ENCODE data around the gene EMX1.
"Not testable (repeated sequence)": the region's sequence is repeated elsewhere in the genome, so short reads cannot be mapped to it uniquely, and the experiment has no call there.

The EMX1 gene

DNA sequence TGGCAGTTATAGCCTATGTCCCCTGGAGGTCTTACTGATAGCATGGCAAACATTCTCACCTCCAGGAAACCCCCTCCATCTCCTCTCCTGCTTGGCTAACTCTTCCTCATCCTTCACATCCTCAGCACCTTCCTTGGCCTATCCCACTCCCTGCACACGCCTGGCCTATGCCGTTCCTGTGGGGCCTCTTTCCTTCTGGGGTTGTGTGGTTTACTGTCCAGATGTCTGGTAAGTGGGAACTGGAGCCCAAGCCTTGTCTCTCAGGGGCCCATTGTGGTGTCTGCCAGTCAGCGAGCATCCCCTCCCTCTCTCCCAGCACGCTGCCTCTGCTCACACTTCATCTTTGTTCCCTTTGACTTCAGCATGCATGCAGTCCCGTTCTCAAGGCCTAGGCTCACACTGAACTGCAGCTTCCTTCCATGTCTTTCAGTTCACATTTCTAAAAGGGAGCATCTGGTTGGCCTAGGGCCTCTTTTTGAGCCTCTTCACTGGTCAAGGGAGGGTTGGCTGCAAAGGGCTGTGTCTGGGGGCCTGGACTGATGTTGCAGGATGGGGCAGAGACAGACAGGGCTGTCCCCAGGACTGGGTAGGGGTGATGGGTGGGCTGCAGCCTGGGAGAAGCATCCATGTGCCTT, 17.0 kb upstream of the EMX1 start:
- DNase-seq (ENCODE audit: low spot score): no peak

DNA sequence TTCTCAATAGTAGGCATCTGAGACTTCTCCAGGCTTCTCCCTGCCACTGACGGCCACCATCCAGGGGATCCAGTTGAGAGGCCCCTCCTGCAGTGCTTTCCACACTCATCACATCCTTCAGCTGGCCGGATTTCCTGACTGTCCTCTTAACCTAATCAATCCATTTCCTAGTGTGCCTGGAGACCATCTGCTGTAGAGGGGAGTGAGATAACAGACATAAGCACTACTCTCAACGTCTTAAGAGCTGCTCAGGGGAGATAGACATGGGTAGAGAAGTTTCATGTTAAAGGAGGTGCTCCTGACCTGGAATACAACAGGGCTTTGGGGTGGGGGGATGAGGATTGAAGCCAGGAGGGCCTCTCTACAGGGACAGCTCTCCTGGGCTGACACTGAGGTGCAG, 15.9 kb upstream of the EMX1 start:
- DNase-seq (ENCODE audit: low spot score): no peak

DNA sequence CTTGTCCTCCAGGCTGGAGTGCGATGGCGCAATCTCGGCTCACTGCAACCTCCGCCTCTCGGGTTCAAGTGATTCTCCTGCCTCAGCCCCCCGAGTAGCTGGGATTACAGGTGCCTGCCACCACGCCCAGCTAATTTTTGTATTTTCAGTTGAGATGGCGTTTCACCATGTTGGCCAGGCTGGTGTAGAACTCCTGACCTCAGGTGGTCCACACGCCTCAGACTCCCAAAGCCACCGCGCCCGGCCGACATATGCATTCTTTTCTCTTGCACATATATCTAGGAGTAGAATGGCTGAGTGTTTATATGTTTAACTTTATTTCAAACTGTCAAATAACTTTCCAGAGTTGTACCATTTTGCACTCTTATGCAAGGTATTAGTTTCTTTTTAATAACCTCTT, 9.9 kb upstream of the EMX1 start:
- not testable (repeated sequence) for DNase-seq (ENCODE audit: low spot score)

DNA sequence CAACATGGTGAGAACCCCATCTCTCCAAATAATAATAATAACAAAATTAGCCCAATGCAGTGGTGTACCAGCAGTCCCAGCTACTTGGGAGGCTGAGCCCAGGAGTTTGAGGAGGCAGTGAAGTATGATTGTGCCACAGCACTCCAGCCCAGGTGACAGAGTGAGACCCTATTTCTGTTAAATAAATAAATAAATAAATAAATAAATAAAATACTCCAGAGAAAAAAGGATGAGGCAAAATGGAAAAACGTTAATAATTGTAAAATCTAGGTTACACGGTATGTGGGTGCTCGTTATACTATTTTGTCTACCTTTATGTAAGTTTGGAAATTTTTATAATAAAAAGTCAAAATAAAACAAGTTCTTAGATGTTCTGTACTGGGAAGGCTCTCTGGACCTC, 8.6 kb upstream of the EMX1 start:
- no peak for DNase-seq (ENCODE audit: low spot score)

DNA sequence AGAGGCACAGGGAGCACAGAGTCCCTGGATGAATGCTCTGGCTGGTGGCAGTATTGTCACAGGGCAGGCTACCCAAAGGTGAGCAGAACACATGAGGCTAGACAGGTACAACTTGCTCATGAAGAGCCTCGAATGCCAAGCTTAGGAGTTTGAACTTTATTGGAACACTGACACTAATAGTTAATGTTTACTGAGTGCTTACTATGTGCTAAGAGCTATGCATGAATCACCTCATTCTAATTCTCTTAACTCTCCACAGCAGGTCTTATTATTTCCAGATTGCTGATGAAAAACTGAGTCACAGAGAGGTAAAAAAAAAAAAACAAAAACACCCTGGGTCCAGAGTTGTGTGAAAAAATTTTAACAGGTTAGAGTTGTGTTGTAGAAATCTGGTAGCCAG, 6.1 kb upstream of the EMX1 start:
- DNase-seq (ENCODE audit: low spot score): no peak

DNA sequence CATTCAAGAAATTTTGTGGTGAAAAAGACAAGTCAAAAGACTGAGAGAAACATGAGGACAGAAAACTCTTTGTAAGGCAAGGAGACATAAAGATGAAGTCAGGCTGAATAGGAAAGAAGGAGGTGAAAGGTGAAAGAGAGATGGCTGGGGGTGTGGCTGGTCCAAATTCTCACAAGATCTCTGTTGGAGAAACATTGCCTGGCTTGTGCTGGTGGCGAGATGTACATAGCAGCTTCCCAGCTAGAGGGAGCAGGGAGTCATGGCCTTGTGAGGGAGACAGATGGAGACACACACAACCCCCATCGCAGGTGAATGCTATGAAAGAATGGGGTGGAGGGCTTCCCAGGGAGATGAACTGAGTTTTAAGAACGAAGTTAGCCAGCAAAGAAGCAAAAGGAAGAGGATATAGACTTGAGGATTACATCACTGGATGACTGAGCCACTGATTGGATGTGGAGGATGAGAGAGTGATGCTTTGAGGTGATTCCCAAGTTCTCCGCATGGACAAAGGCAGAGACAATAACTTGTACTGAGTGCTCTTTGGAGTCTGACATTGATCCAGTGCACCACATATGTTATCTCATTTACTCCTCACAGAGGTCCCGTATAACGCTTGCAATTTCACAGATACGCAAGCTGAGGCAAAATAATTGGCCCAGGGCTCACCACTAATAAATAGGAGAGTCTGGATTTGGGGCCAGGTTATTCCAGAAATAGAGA, 3.7 kb upstream of the EMX1 start:
- peak; percentile 34 for DNase-seq (ENCODE audit: low spot score)

DNA sequence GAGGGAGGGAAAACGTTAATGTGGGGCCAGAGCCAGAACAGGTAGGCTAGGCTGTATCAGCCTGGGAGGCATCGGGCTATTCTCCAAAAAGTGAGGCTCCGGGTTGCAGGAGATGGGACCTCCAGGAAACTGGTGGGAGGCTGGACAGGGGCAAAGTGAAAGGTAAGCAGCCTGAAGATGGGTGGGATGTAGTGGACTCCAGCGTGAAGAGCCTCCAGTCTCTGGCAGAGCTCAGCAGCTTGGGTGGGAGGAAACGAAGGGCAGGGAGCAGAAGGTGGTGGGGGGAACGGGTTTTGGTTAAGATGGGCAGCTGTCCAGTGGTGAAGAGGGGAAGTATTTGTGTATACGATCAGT, 3.1 kb upstream of the EMX1 start:
- no peak for DNase-seq (ENCODE audit: low spot score)

DNA sequence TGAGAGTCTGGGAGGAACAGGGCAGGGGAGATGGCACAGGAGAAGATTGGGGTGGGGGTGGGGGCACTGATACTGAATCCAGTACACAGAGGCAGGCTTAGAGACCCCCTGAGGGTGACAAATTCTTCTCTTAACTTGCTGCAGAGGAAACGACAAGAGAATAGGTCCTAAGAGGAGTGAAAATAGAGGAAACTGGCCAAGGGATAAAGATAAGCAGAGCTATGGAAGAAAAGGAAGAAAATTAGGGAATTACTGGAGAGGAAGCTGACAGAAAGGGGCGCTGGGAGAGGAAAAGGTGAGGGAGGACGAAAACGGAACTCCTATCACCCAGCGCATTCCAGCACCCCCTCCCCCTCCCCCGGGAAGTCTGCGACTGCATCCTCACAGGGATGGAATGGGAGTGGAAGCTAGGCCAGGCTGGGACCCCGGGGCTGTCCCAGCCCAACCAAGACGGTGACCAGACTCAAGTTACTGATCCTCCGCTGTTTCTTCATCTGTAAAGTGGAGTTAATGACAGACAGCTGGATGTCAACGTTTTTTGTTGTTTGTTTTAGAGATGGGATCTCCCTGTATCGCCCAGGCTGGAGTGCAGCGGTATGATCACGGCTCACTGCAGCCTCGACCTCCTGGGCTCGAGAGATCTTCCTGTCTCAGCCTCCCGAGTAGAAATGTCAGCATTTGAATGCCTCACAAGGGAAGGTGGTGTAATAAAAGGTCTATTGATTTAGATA, 2.6 kb upstream of the EMX1 start:
- DNase-seq (ENCODE audit: low spot score): no peak

DNA sequence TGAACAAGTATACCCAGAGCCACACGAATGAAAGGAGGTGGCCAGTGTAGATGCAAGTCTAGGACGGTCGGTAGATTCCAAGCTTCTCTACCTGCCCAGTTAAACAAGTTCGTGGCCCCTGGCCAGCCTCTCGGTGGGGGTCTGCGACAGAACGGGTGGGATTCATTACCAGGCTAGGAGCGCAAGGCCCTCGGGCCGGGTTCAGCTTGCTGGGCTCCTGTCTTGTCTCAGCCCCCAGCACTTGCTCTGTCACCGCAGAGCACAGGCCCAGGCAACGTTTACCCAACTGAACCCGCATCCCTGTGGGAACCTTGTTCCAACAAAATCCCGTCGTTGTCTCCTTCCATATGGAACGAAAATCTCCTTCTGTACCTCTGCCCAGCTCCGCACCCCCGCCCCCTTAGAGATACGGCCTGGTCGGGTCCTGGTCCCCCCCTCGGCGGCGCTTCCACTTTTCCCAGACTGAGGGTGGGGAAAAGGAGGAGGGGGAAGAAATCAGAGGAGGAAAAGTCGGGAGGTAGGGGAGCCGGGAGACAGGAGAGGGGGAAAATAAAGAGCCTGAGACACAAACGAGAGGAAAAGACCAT, 1.9 kb upstream of the EMX1 start:
- no peak for DNase-seq (ENCODE audit: low spot score)

DNA sequence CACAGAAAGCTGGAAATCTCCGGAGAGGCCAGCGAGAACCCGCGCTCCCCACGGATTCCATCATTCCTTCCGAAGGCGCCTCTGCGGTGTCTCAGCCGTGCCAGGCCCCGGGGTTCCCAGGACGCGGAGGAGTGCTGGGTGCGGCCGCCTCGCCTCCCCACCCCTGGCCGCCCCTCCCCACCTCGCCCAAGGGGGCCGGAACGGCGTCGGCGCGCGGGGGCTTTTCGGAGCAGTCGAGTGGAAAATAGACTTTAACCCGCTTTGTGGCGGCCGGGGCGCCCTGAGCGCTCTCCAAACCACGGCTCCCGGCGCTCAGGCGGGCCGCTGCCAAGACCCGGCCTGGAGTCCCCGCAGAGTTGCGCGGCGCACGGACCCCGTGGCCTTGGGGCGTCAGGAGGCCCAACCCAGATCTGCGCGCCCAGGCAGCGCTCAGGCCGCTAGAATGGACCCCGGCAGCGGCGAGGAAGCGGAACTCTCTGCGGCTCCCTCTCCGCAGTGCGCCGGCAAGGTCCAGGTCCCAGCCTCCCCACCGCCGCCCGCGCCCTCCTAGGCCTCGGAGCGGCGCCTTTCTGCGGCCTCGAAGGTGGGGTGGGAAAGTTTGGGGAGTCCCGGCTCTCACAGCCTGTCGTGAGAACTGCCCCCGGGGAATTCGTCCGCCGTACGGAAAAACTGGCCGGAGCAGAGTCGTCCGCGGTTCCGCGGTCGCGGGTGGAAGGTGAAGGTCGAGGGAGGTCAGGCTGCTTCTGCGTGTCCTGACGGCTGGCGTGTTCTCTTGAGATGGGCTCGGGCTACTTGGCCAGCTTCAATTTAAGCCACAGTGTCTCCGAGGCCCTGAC, 1.2 kb upstream of the EMX1 start:
- peak; percentile 76 for DNase-seq (ENCODE audit: low spot score)

DNA sequence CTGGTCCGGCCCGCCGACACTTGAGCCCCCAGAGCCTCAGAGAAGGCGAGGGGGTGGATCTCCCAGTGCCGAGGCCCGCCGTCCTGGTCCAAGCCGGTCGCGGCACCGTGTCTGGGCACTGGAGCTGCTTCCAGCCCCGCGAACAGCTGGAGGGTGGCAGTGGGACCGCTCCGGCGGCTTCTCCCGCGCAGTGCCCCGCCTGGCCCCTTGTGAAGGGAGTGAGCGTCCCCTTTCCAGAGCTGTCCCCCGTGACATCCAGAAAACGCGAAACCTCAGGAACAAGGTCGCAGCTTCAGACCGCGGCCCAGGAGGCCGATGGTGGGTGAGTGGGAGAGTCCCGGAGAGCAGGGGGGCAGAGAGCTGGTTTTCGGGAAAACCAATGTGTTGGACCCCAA, 579 bp upstream of the EMX1 start:
- DNase-seq (ENCODE audit: low spot score): peak; percentile 23

DNA sequence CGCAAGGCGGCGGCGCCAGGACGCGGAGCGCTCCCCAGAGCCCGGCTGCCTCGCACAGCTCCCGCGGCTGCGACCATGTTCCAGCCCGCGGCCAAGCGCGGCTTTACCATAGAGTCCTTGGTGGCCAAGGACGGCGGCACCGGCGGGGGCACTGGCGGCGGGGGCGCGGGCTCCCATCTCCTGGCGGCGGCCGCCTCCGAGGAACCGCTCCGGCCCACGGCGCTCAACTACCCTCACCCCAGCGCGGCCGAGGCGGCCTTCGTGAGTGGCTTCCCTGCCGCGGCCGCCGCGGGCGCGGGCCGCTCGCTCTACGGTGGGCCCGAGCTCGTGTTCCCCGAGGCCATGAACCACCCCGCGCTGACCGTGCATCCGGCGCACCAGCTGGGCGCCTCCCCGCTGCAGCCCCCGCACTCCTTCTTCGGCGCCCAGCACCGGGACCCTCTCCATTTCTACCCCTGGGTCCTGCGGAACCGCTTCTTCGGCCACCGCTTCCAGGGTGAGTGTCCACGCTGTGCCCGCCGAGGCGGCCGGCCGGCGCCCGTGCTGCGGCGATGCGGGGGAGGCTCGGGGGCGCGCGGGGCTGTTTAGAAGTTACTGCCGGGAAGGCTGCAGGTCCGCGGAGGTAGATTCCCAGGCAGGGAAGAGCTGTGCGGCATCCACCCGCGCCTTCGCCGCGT, 696 bp downstream of the EMX1 start:
- DNase-seq (ENCODE audit: low spot score): peak; percentile 37

DNA sequence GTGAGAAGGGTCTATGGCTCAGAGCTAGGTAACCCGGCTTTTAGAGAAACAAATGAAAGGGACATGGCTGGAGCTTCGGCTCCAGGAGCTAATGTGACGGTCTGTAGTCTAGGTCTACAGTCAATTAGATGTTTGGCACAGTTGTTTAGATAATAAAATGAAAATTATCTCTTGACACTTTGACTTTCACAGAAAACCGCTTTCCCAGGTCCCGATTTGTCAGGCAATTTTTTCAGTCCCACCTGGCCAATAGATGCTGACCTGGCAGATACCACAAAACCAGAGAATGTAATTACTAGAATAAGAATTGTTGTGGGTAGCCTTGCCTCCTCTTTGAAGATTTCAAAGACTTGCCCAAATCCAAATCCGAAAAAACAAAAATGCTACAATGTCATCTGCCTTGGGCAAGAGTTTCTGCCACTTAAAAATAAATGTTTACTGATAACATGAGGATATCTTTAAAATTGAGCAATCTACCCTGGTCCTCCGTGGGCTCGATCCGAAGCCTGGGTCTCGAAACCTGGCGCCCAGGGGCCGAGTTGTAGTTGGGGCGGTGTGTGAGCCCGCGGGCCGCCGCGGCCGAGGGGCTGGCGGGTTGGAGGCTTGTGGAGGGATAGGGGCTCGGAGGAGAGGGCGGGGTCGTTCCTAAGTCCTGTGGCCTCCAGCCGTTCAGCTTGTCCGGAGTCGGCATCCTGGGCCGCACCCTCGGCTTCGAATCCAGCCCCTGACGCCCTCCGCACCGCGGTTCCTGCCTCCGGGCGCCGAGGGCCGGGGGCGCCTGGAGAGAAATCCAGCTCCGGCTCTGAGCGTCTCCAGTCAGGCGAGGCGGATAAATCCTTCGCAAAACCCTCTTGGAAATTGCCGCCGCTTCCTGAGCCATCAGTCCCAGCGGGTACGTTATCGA, 2.3 kb downstream of the EMX1 start:
- DNase-seq (ENCODE audit: low spot score): peak; percentile 9

DNA sequence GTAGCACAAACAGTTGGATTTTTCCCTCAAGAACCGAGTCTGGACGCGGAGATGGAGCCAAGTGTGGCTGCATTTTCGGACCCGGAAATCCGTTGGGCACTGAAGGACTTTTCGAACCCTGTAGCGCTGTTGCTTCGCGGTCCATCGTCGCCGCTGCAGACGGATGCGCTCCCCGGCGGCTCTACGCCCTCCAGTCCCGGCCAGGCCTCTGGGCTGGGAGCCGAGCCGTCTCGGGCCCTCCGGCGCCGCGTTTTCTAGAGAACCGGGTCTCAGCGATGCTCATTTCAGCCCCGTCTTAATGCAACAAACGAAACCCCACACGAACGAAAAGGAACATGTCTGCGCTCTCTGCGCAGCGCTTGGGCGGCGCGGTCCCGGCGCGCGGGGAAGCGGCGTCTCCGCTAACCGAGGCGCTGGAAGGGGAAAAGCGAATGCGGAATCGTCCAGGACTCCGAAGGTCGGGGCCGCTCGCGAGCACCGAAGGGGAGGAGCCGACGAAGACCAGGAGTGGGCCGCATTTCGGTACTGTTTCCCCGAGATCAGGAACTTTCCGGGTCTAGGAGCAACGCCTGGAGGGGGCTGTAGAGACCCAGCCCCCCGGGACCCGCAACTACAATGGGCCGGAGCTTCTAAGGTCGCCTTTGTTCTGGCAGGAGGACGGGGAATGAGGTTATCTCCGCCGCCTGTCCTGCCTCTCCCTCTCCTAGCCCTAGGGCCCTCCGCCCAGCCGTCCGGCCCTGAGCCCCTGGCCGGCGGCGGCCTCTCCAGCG, 3.2 kb downstream of the EMX1 start:
- no peak for DNase-seq (ENCODE audit: low spot score)

DNA sequence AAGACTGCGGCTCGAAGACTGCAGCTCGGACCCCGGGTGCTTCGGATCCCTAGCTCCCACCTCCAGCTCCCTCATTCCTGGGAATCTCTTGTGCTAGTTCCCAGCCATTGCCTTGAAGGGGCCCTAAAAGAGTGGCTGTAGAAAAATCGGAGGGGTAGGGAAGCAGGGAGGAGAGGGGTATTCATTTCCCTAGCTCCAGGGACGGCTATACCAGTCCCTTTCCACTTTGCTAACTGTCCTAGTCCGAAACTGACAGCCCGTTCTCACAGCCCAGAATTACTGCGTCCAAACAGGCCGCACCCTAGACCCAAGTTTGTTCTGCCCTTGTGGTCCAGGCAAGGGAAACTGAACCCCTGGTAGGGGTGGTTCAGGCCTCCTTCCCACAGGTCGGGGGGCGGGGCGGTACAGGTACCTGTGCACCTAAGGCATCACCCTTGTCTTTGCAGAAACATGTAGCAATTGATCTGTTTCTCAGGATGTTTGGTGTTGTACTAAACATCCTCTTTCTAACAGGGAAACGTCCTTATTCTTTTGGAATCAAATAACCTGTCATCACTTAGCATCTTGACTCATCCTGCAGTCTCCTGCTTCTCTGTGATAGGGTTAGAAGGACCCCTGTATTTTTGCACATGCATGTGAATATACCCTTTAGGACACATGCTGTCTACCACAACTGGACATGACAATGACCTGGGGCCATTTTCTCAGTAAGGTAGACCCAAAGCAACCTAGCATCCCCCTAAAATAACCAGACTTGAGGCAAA, 4.0 kb downstream of the EMX1 start:
- no peak for DNase-seq (ENCODE audit: low spot score)

DNA sequence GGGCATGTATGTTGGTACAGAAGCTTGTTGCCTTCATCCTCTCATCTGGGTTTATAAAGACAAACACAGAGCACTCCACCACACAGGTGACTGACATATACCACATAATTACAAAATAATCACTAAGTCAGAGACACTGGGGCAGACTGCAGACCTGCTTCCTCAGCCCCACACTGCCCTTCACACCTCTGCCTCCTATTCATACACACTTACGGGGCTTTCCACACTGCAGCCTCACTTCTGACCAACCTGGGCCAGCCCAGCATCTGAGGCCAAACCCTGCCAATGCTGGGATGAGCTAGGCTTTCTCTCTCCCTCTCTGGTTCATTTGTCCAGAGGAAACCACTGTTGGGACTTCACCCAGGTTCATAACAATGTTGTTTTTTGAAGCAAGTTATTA, 4.5 kb downstream of the EMX1 start:
- DNase-seq (ENCODE audit: low spot score): no peak

DNA sequence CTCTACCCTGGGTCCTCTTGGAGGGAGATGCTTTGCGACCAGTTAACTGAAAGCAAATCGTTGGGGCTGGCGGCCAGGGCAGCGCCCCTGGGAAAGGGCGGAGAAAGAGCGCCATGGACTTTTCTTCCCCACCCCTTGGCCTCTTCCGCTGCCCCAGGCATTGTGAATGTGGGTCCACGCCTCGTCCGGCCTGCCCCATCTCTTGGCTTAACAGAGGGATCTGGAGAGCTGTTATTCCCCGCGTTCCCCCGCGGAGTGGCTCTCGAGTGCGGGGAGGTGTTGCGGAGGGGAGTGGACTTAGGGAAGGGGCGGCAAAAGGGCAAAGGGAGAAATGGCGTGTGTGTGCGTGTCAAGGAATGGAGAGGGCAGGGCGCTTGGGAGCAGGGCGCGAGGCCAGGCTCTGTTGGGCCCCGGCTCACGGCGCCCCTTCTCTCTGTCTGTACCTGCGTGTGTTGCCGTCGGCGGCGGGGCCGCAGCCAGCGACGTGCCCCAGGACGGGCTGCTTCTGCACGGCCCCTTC, 6.6 kb downstream of the EMX1 start:
- DNase-seq (ENCODE audit: low spot score): no peak

DNA sequence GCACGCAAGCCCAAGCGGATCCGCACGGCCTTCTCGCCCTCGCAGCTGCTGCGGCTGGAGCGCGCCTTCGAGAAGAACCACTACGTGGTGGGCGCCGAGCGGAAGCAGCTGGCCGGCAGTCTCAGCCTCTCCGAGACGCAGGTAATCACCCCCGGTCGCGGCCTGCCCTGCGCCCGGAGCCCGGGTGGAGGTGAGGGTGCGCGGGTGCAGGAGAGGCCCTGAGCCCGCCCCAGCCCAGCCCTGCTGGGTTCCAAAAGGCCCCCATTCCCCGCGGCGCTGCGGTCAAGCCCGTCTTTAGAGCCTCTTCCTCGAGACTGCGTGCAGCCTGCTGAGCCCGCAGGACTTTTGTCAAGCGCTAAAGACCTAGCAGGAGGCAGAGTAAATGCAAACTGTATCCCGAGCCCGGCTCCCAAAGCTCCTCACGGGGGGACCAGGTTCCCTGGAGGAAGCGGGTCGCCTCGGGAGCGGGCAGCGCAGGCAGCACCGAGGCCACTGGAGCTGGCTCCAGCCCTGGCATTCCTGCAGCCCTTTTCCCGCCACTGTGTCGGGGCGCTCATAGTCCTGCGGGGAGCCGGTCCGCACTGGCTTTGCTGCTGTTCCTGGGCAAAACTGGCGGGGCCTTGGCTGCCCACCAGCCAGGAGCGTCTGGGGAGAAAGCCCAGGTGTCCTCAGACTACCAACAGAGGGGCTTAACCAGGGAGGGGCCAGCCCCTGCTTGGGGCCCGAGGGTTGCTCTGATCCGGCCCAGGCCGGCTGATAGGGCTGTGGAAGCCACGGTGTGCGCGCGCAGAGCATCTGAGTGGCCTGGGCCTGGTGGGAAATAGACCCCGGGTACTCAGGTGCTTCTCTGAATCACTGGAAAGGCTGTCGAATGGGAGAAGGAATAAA, 7.3 kb downstream of the EMX1 start:
- DNase-seq (ENCODE audit: low spot score): no peak
